Breast epithelium (tissue), 4 donors: ENCODE data around the gene GBA2. TPM values are rescaled to one million over a fixed set of nuclear protein-coding genes. Genes with fewer than 3 reads are reported as not detected.
A peak's percentile ranks its signal among the peaks of the same experiment; 100 is the strongest.

ENCODE experiments used
- DNase-seq, 2 donors: peaks; one replicate each; pipeline ENCODE4 v3.0.0-alpha.2; 2019; ENCODE audit warnings: low spot score in 2 of 2
- H3K27ac ChIP-seq, 2 donors: fragments of 200-600 bp; sonication (generic) in 1 of 2; one replicate each; pipeline ENCODE4 v1.5.1; 2016 to 2019; ENCODE audit warnings: mild to moderate bottlenecking in 1 of 2
- H3K27me3 ChIP-seq, 2 donors: fragments of 200-600 bp; sonication (generic) in 1 of 2; one replicate each; pipeline versions ENCODE4 v1.5.1 to v1.6.0; 2017 to 2019; ENCODE audit warnings: control low read depth in 1 of 2, mild to moderate bottlenecking in 1 of 2
- H3K36me3 ChIP-seq: fragments of 200-600 bp; one replicate; pipeline ENCODE4 v1.5.1; 2019
- H3K4me1 ChIP-seq, 2 donors: fragments of 200-600 bp; sonication (generic); one replicate each; pipeline ENCODE4 v1.5.1; 2016 to 2019; ENCODE audit warnings: control low read depth in 1 of 2
- H3K4me3 ChIP-seq, 3 donors: fragments of 200-600 bp; sonication (generic); 1 replicate in 2 of 3; 2 replicates in 1 of 3; pipeline ENCODE4 v1.5.1; 2016 to 2019; ENCODE audit warnings: mild to moderate bottlenecking in 3 of 3, moderate library complexity in 2 of 3
- H3K9me3 ChIP-seq, 2 donors: fragments of 200-600 bp; sonication (generic) in 1 of 2; one replicate each; pipeline ENCODE4 v1.5.1; 2016 to 2019; ENCODE audit warnings: control low read depth in 1 of 2
- CTCF ChIP-seq, 3 donors: fragments of 450-650 bp; IDR thresholded peaks; one replicate each; pipeline ENCODE4 v1.5.1; 2016 to 2017; ENCODE audit warnings: antibody characterized with exemption in 3 of 3, mild to moderate bottlenecking in 3 of 3, moderate library complexity in 3 of 3
- POLR2A ChIP-seq: fragments of 450-650 bp; IDR thresholded peaks from one replicate; pipeline ENCODE4 v1.6.1; 2016; ENCODE audit warnings: antibody characterized with exemption, mild to moderate bottlenecking, moderate library complexity
- POLR2AphosphoS5 ChIP-seq, 3 donors: sonication (generic); formaldehyde crosslinking; IDR thresholded peaks; one replicate each; pipeline ENCODE4 v1.6.1; 2017; ENCODE audit warnings: antibody characterized with exemption in 3 of 3
- intact Hi-C: fragments of 100-400 bp; cut with DNase I; formaldehyde crosslinking; loops from one replicate; pipeline ENCODE4 v1.15.1; 2023; ENCODE audit warnings: low total_unique reads
- total RNA-seq, 3 donors: library from RNA; depleted of rRNA; stranded (reverse); fragments of >200 nt; gene quantifications; one replicate each; pipeline ENCODE4 v1.1.0, GENCODE V29; 2016

Gene GBA2
- total RNA-seq, 3 donors from 2014 or later: 44.5 to 63.8 (median 57.0) TPM

- H3K36me3 ChIP-seq: peaks cover 13% of the 10 kb centered on the region
- no peak overlapping the region for H3K4me3 ChIP-seq
- H3K9me3 ChIP-seq: no peaks in the 10 kb centered on the region
- DNase-seq: no peak
- peaks cover 0 to 5% of the 10 kb centered on the region in 2 donors for H3K4me1 ChIP-seq
- intact Hi-C loops: no loop called here
- no peaks in the 10 kb centered on the region for H3K27me3 ChIP-seq
- TF ChIP-seq CTCF (IDR thresholded peaks at IDR 0.05) (no peak), POLR2A (no peak), POLR2AphosphoS5 (IDR thresholded peaks at IDR 0.05) (no peak)
- H3K27ac ChIP-seq: no peak overlapping the region
Observed at GRCh38 chr9:35738186-35738585, 10.8 kb downstream of the GBA2 start.

- H3K9me3 ChIP-seq: no peaks in the 10 kb centered on the region
- TF ChIP-seq CTCF (IDR thresholded peaks at IDR 0.05): no peak
- no peak for TF ChIP-seq POLR2AphosphoS5 (IDR thresholded peaks at IDR 0.05)
- no peak for TF ChIP-seq POLR2A
- intact Hi-C loops: no loop called here
- H3K36me3 ChIP-seq: peaks cover 13% of the 10 kb centered on the region
- H3K4me1 ChIP-seq: peaks cover 0 to 6% of the 10 kb centered on the region in 2 donors
- H3K27ac ChIP-seq: no peak overlapping the region
- no peaks in the 10 kb centered on the region for H3K27me3 ChIP-seq
- no peak overlapping the region for H3K4me3 ChIP-seq
- DNase-seq: no peak
Observed at GRCh38 chr9:35737143-35737542, 11.9 kb downstream of the GBA2 start.

GRCh38 chr9:35736201-35736633 is 12.8 kb downstream of the GBA2 start:
- Histone ChIP-seq H3K27ac (peak overlapping the region in 1 of 2 donors; percentile 33), H3K4me1 (peaks cover 0 to 6% of the 10 kb centered on the region in 2 donors), H3K36me3 (peaks cover 13% of the 10 kb centered on the region), H3K27me3 (no peaks in the 10 kb centered on the region), H3K4me3 (no peak overlapping the region), H3K9me3 (no peaks in the 10 kb centered on the region)
- intact Hi-C loops: no loop called here
- TF ChIP-seq CTCF (IDR thresholded peaks at IDR 0.05) (peak; percentile 40 to 68 (median 64)), POLR2A (no peak), POLR2AphosphoS5 (IDR thresholded peaks at IDR 0.05) (no peak)
- DNase-seq: peak in 1 of 2 donors; percentile 62

- H3K27ac ChIP-seq: peak overlapping the region; percentile 98 to 99
- intact Hi-C loops: no loop called here
- DNase-seq: no peak
- H3K27me3 ChIP-seq: no peaks in the 10 kb centered on the region
- TF ChIP-seq POLR2A: no peak
- TF ChIP-seq POLR2AphosphoS5 (IDR thresholded peaks at IDR 0.05): no peak
- TF ChIP-seq CTCF (IDR thresholded peaks at IDR 0.05): no peak
- H3K9me3 ChIP-seq: no peaks in the 10 kb centered on the region
- H3K4me3 ChIP-seq: no peak overlapping the region
- peaks cover 13% of the 10 kb centered on the region for H3K36me3 ChIP-seq
- H3K4me1 ChIP-seq: peaks cover 7 to 13% of the 10 kb centered on the region in 2 donors
Observed at GRCh38 chr9:35734096-35734495, 14.9 kb downstream of the GBA2 start.

GRCh38 chr9:35732800-35733541 is 16.1 kb downstream of the GBA2 start:
- intact Hi-C loops: no loop called here
- Histone ChIP-seq H3K27me3 (no peaks in the 10 kb centered on the region), H3K27ac (peak overlapping the region; percentile 98 to 99), H3K4me1 (peaks cover 7 to 21% of the 10 kb centered on the region in 2 donors), H3K4me3 (peak overlapping the region; percentile 74 to 82 (median 79)), H3K36me3 (peaks cover 3% of the 10 kb centered on the region), H3K9me3 (no peaks in the 10 kb centered on the region)
- DNase-seq: no peak
- TF ChIP-seq POLR2AphosphoS5 (IDR thresholded peaks at IDR 0.05): no peak
